Keratinocyte (primary cell): ENCODE results near the gene TCP11L2. TPM values are rescaled to one million over a fixed set of nuclear protein-coding genes. Genes with fewer than 3 reads are reported as not detected.

Source experiments
- DNase-seq: peaks from one replicate; pipeline ENCODE4 v3.0.0-alpha.2; 2011; ENCODE audit warnings: low read depth, missing footprints, low spot score
- FAIRE-seq: peaks from 2 replicates; lab custom pipeline; 2011; peaks lifted over from hg19 to GRCh38; lab: Jason Lieb, UNC
- H2AFZ ChIP-seq: 2 replicates; pipeline ENCODE4 v1.6.0; 2012; ENCODE audit warnings: low read length, control low read depth, inconsistent platforms; ENCODE audit not compliant: control insufficient read depth
- H3K27ac ChIP-seq: 2 replicates; pipeline ENCODE4 v1.5.1; 2011; ENCODE audit warnings: low read length; ENCODE audit not compliant: control insufficient read depth, insufficient read depth
- H3K27me3 ChIP-seq: 3 replicates; pipeline ENCODE4 v1.6.0; 2011; ENCODE audit warnings: low read length; ENCODE audit not compliant: control insufficient read depth, insufficient read depth; ENCODE audit errors: extremely low read depth
- H3K36me3 ChIP-seq, 2 experiments: 2 replicates in 1 of 2; 3 replicates in 1 of 2; pipeline ENCODE4 v1.5.1; 2011; ENCODE audit warnings: low read length in 2 of 2, mild to moderate bottlenecking in 1 of 2; ENCODE audit not compliant: control insufficient read depth in 2 of 2, insufficient read depth in 2 of 2; ENCODE audit errors: extremely low read depth in 1 of 2
- H3K4me1 ChIP-seq: 3 replicates; pipeline ENCODE4 v1.5.1; 2011; ENCODE audit warnings: low read length; ENCODE audit not compliant: control insufficient read depth, insufficient read depth; ENCODE audit errors: extremely low read depth
- H3K4me2 ChIP-seq: 3 replicates; pipeline ENCODE4 v1.6.0; 2011; ENCODE audit warnings: low read depth, low read length; ENCODE audit not compliant: control insufficient read depth, insufficient read depth; ENCODE audit errors: extremely low read depth
- H3K4me3 ChIP-seq, 3 experiments: fragments of 200-600 bp in 1 of 3; sonication (generic) in 1 of 3; 2 replicates in 2 of 3; 3 replicates in 1 of 3; pipeline ENCODE4 v1.5.1; 2011 to 2016; ENCODE audit warnings: low read length in 3 of 3, mild to moderate bottlenecking in 3 of 3, control low read depth in 2 of 3, inconsistent platforms in 1 of 3, low read depth in 1 of 3, mixed read lengths in 1 of 3, mixed run types in 1 of 3, moderate library complexity in 1 of 3; ENCODE audit not compliant: control insufficient read depth in 2 of 3, insufficient read depth in 2 of 3; ENCODE audit errors: extremely low read depth in 1 of 3
- H3K79me2 ChIP-seq: 2 replicates; pipeline ENCODE4 v1.6.0; 2012; ENCODE audit warnings: low read length; ENCODE audit not compliant: control insufficient read depth, insufficient read depth
- H3K9ac ChIP-seq: 3 replicates; pipeline ENCODE4 v1.6.0; 2011; ENCODE audit warnings: low read length; ENCODE audit not compliant: control insufficient read depth, insufficient read depth; ENCODE audit errors: extremely low read depth
- H3K9me1 ChIP-seq: 3 replicates; pipeline ENCODE4 v1.6.0; 2011; ENCODE audit warnings: low read length; ENCODE audit not compliant: control insufficient read depth, insufficient read depth; ENCODE audit errors: extremely low read depth
- H3K9me3 ChIP-seq: 2 replicates; pipeline ENCODE4 v1.5.1; 2012; ENCODE audit warnings: low read depth, low read length; ENCODE audit not compliant: control insufficient read depth
- H4K20me1 ChIP-seq: 3 replicates; pipeline ENCODE4 v1.6.0; 2011; ENCODE audit warnings: low read length; ENCODE audit not compliant: control insufficient read depth, insufficient read depth; ENCODE audit errors: extremely low read depth
- CTCF ChIP-seq, 3 experiments: IDR thresholded peaks in 1 of 3; conservative IDR thresholded peaks in 1 of 3; optimal IDR thresholded peaks in 1 of 3; 2 replicates in 2 of 3; 3 replicates in 1 of 3; pipeline versions ENCODE3 to v1.5.1; 2011; ENCODE audit warnings: low read length in 3 of 3, mild to moderate bottlenecking in 3 of 3, moderate library complexity in 2 of 3, control low read depth in 1 of 3, inconsistent platforms in 1 of 3; ENCODE audit not compliant: insufficient read depth in 2 of 3; ENCODE audit errors: extremely low read depth in 1 of 3
- EZH2 ChIP-seq: IDR thresholded peaks from one replicate; pipeline ENCODE4 v1.6.1; 2012; ENCODE audit warnings: inconsistent platforms, mild to moderate bottlenecking, low read length, moderate library complexity
- dilution Hi-C: fragments of 300-500 bp; cut with MboI; formaldehyde crosslinking; loops from one replicate; pipeline ENCODE4 v1.7.0; 2020; ENCODE audit warnings: low sequenced_read_pairs; ENCODE audit not compliant: extremely low pct_ligation_motif_present
- polyA plus RNA-seq, 5 experiments: library from polyadenylated mRNA; depleted of rRNA in 3 of 5; stranded (reverse) in 3 of 5; stranded (forward) in 1 of 5; unstranded in 1 of 5; fragments of >200 nt; gene quantifications; 1 replicate in 1 of 5; 2 replicates in 3 of 5; 3 replicates in 1 of 5; pipeline versions ENCODE4 v1.2.1 to v1.2.3, GENCODE V29; 2011 to 2012; ENCODE audit warnings: missing spikeins in 2 of 5, low read depth in 1 of 5, low replicate concordance in 1 of 5

The TCP11L2 gene
- polyA plus RNA-seq, 1 donor (not counting 4 experiments of a cell fraction or from before 2014, with no cell fraction given), result 6.1 TPM

GRCh38 chr12:106342397-106343213, 40.1 kb downstream of the TCP11L2 start:
- Histone ChIP-seq H3K4me3 (peak overlapping the region in 2 of 3 experiments; percentile 9 to 18), H3K27me3 (no peaks in the 10 kb centered on the region), H3K9me1 (no peaks in the 10 kb centered on the region), H3K9me3 (no peaks in the 10 kb centered on the region), H3K27ac (peak overlapping the region; percentile 11), H4K20me1 (no peaks in the 10 kb centered on the region), H3K79me2 (no peaks in the 10 kb centered on the region), H3K4me1 (peaks cover 11% of the 10 kb centered on the region), H2AFZ (peak overlapping the region; percentile 2), H3K4me2 (peak overlapping the region; percentile 73), H3K9ac (no peak overlapping the region), H3K36me3 (no peaks in the 10 kb centered on the region)
- TF ChIP-seq CTCF (optimal IDR thresholded peaks at IDR 0.05 in 1 of 3, IDR thresholded peaks at IDR 0.05 in 1 of 3, conservative IDR thresholded peaks at IDR 0.05 in 1 of 3; ENCODE audit: extremely low read depth in 1 of 3, insufficient read depth in 2 of 3, low read length in 3 of 3) (no peak), EZH2 (no peak)
- FAIRE-seq (peak; percentile 78), DNase-seq (no peak)
- dilution Hi-C loops, result no loop called here

GRCh38 chr12:106343214-106343528, 40.6 kb downstream of the TCP11L2 start:
- Histone ChIP-seq H3K4me2 (peak overlapping the region; percentile 73), H3K9ac (no peak overlapping the region), H3K79me2 (no peaks in the 10 kb centered on the region), H3K36me3 (no peaks in the 10 kb centered on the region), H3K4me1 (peaks cover 11% of the 10 kb centered on the region), H3K9me3 (no peaks in the 10 kb centered on the region), H4K20me1 (no peaks in the 10 kb centered on the region), H3K4me3 (peak overlapping the region in 2 of 3 experiments; percentile 9 to 18), H2AFZ (peak overlapping the region; percentile 2), H3K9me1 (no peaks in the 10 kb centered on the region), H3K27ac (peak overlapping the region; percentile 11), H3K27me3 (no peaks in the 10 kb centered on the region)
- dilution Hi-C loops, result no loop called here
- DNase-seq, result no peak
- no peak for TF ChIP-seq EZH2
- no peak for TF ChIP-seq CTCF (optimal IDR thresholded peaks at IDR 0.05 in 1 of 3, IDR thresholded peaks at IDR 0.05 in 1 of 3, conservative IDR thresholded peaks at IDR 0.05 in 1 of 3; ENCODE audit: extremely low read depth in 1 of 3, insufficient read depth in 2 of 3, low read length in 3 of 3)
- no peak for FAIRE-seq
